22Rv1 (cell line): Measurements from ENCODE around the gene LDLRAD4.

Experiments
- CTCF ChIP-seq: fragments of 450-650 bp; IDR thresholded peaks from 2 replicates; pipeline ENCODE4 v1.5.1; 2017; ENCODE audit warnings: mild to moderate bottlenecking
- ZFX ChIP-seq: fragments of 450-650 bp; IDR thresholded peaks from 2 replicates; pipeline ENCODE4 v1.6.1; 2017; ENCODE audit warnings: antibody characterized with exemption, borderline replicate concordance

- TF ChIP-seq CTCF (no peak), ZFX (no peak)
Measured at GRCh38 chr18:13335903-13336302, 117.3 kb downstream of the LDLRAD4 start.
